ENCODE data around the gene ST7L.

ST7L gene

GRCh38 chr1:112576240-112576639 lies 42.7 kb downstream of the ST7L start:
- no peak for TF ChIP-seq CTCF (IDR thresholded peaks at IDR 0.05; ENCODE audit: low read depth, low read length)
- DNase-seq (ENCODE audit: low read depth in 2 of 2): no peak
- no peak overlapping the region for H3K4me3 ChIP-seq (replicated peaks in 1 of 2; ENCODE audit: low read depth in 2 of 2, low read length in 2 of 2)

GRCh38 chr1:112575154-112575804 lies 43.7 kb downstream of the ST7L start:
- H3K4me3 ChIP-seq (replicated peaks in 1 of 2; ENCODE audit: low read depth in 2 of 2, low read length in 2 of 2): no peak overlapping the region
- TF ChIP-seq CTCF (IDR thresholded peaks at IDR 0.05; ENCODE audit: low read depth, low read length): no peak
- DNase-seq (ENCODE audit: low read depth in 2 of 2): peak; percentile 91 to 95

- no peak for TF ChIP-seq CTCF (IDR thresholded peaks at IDR 0.05; ENCODE audit: low read depth, low read length)
- DNase-seq (ENCODE audit: low read depth in 2 of 2): no peak
- H3K4me3 ChIP-seq (replicated peaks in 1 of 2; ENCODE audit: low read depth in 2 of 2, low read length in 2 of 2): no peak overlapping the region
These were observed 53.1 kb downstream of the ST7L start for GRCh38 chr1:112565800-112566199.

- TF ChIP-seq CTCF (IDR thresholded peaks at IDR 0.05; ENCODE audit: low read depth, low read length): no peak
- no peak for DNase-seq (ENCODE audit: low read depth in 2 of 2)
- H3K4me3 ChIP-seq (replicated peaks in 1 of 2; ENCODE audit: low read depth in 2 of 2, low read length in 2 of 2): no peak overlapping the region
These were observed 54.9 kb downstream of the ST7L start for GRCh38 chr1:112564081-112564480.

GRCh38 chr1:112563341-112563740 lies 55.6 kb downstream of the ST7L start:
- peak in 1 of 2 donors; percentile 15 for DNase-seq (ENCODE audit: low read depth in 2 of 2)
- no peak for TF ChIP-seq CTCF (IDR thresholded peaks at IDR 0.05; ENCODE audit: low read depth, low read length)
- H3K4me3 ChIP-seq (replicated peaks in 1 of 2; ENCODE audit: low read depth in 2 of 2, low read length in 2 of 2): no peak overlapping the region

GRCh38 chr1:112558634-112559033 lies 60.3 kb downstream of the ST7L start:
- H3K4me3 ChIP-seq (replicated peaks in 1 of 2; ENCODE audit: low read depth in 2 of 2, low read length in 2 of 2): no peak overlapping the region
- no peak for TF ChIP-seq CTCF (IDR thresholded peaks at IDR 0.05; ENCODE audit: low read depth, low read length)
- DNase-seq (ENCODE audit: low read depth in 2 of 2): no peak

- no peak for TF ChIP-seq CTCF (IDR thresholded peaks at IDR 0.05; ENCODE audit: low read depth, low read length)
These were observed 61.6 kb downstream of the ST7L start for GRCh38 chr1:112557385-112557784.

More at GRCh38 chr1:112557385-112557784, 61.6 kb downstream of the ST7L start:
- peak; percentile 46 to 61 for DNase-seq (ENCODE audit: low read depth in 2 of 2)
- H3K4me3 ChIP-seq (replicated peaks in 1 of 2; ENCODE audit: low read depth in 2 of 2, low read length in 2 of 2): no peak overlapping the region
